OCI-LY1 (cell line): ENCODE results near the gene DYNC2I2.

ENCODE experiments used
- CTCF ChIP-seq: fragments of 200-600 bp; sonication (generic), shearing (Covaris generic); IDR thresholded peaks from 2 replicates; pipeline ENCODE4 v1.5.1; 2017; ENCODE audit warnings: mild to moderate bottlenecking, antibody characterized with exemption, low read length, moderate library complexity, mixed read lengths
- EZH2 ChIP-seq: fragments of 200-600 bp; sonication (generic), shearing (Covaris generic); IDR thresholded peaks from 2 replicates; pipeline ENCODE4 v1.8.0; 2017; ENCODE audit warnings: borderline replicate concordance, mixed run types, mild to moderate bottlenecking, antibody characterized with exemption, low read length, moderate library complexity, mixed read lengths

- TF ChIP-seq CTCF (no peak), EZH2 (no peak)
These were observed 47.7 kb upstream of the DYNC2I2 start for GRCh38 chr9:128704356-128704670.
